Nephron progenitor cell (in vitro differentiated cells): Measurements from ENCODE around the gene FHIP1B.
A peak's percentile ranks its signal among the peaks of the same experiment; 100 is the strongest.

Experiments used
- DNase-seq: peaks from one replicate; pipeline ENCODE4 v3.0.0; 2021
- H3K27ac Mint-ChIP-seq: 2 replicates; pipeline ENCODE4 v1.8.0; 2021; ENCODE audit warnings: mild to moderate bottlenecking, moderate library complexity, mixed read lengths
- H3K27me3 Mint-ChIP-seq: 2 replicates; pipeline ENCODE4 v1.8.0; 2021; ENCODE audit warnings: mild to moderate bottlenecking, low read depth, mixed read lengths; ENCODE audit not compliant: poor library complexity
- H3K36me3 Mint-ChIP-seq: 2 replicates; pipeline ENCODE4 v1.8.0; 2021; ENCODE audit warnings: low read depth, mixed read lengths
- H3K4me1 Mint-ChIP-seq: 2 replicates; pipeline ENCODE4 v1.8.0; 2021; ENCODE audit warnings: mixed read lengths
- H3K4me3 Mint-ChIP-seq: 2 replicates; pipeline ENCODE4 v1.8.0; 2021; ENCODE audit warnings: mild to moderate bottlenecking, moderate library complexity, mixed read lengths
- H3K9me3 Mint-ChIP-seq: 2 replicates; pipeline ENCODE4 v1.8.0; 2021; ENCODE audit warnings: mild to moderate bottlenecking, moderate library complexity, mixed read lengths
- TF ChIP-seq, protein P1 (sequence below): fragments of 200-600 bp; sonication (generic); IDR thresholded peaks from 2 replicates; pipeline ENCODE4 v1.5.0; 2021; ENCODE audit warnings: antibody characterized with exemption

FHIP1B gene

DNA sequence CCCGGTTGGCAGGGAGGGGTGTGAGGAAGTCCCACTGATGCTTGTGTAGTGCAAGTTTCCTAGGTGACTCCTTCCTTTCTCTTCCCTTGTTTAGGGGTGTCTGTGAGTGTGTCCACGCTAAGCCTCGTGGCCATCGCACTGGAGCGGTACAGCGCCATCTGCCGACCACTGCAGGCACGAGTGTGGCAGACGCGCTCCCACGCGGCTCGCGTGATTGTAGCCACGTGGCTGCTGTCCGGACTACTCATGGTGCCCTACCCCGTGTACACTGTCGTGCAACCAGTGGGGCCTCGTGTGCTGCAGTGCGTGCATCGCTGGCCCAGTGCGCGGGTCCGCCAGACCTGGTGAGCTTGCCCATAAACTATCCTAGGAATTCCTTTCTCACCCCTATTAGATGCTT is 35.6 kb upstream of the FHIP1B start:
- TF ChIP-seq, protein P1, sequence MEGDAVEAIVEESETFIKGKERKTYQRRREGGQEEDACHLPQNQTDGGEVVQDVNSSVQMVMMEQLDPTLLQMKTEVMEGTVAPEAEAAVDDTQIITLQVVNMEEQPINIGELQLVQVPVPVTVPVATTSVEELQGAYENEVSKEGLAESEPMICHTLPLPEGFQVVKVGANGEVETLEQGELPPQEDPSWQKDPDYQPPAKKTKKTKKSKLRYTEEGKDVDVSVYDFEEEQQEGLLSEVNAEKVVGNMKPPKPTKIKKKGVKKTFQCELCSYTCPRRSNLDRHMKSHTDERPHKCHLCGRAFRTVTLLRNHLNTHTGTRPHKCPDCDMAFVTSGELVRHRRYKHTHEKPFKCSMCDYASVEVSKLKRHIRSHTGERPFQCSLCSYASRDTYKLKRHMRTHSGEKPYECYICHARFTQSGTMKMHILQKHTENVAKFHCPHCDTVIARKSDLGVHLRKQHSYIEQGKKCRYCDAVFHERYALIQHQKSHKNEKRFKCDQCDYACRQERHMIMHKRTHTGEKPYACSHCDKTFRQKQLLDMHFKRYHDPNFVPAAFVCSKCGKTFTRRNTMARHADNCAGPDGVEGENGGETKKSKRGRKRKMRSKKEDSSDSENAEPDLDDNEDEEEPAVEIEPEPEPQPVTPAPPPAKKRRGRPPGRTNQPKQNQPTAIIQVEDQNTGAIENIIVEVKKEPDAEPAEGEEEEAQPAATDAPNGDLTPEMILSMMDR, result no peak
- H3K4me3 Mint-ChIP-seq, result no peak overlapping the region
- no peak for DNase-seq
- peaks cover 14% of the 10 kb centered on the region for H3K4me1 Mint-ChIP-seq
- no peaks in the 10 kb centered on the region for H3K9me3 Mint-ChIP-seq
- no peaks in the 10 kb centered on the region for H3K36me3 Mint-ChIP-seq
- H3K27ac Mint-ChIP-seq, result no peak overlapping the region
- peaks cover 13% of the 10 kb centered on the region for H3K27me3 Mint-ChIP-seq

DNA sequence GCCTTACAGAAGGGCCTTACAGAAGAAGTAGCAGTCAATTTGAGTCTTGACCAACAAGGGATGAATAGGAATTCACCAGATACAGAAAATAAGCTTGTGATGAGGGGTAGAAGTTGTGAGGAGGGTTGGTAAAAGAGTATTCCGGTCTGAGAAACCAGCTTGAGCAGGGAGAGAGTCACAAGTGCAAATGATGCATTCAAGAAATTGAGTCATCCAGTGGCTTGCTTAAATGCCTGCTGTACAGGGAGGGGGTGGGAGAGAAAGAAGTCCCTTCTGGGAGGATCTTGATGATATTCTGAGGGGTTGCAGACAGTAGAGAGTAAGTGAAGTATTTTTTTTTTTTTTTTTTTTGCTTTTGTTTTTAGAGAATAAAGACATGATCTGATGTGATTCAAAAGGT is 34.4 kb upstream of the FHIP1B start:
- no peaks in the 10 kb centered on the region for H3K36me3 Mint-ChIP-seq
- H3K9me3 Mint-ChIP-seq, result no peaks in the 10 kb centered on the region
- H3K27ac Mint-ChIP-seq, result no peak overlapping the region
- TF ChIP-seq, protein P1, result no peak
- H3K4me3 Mint-ChIP-seq, result no peak overlapping the region
- peaks cover 14% of the 10 kb centered on the region for H3K4me1 Mint-ChIP-seq
- no peak for DNase-seq
- H3K27me3 Mint-ChIP-seq, result peaks cover 22% of the 10 kb centered on the region

DNA sequence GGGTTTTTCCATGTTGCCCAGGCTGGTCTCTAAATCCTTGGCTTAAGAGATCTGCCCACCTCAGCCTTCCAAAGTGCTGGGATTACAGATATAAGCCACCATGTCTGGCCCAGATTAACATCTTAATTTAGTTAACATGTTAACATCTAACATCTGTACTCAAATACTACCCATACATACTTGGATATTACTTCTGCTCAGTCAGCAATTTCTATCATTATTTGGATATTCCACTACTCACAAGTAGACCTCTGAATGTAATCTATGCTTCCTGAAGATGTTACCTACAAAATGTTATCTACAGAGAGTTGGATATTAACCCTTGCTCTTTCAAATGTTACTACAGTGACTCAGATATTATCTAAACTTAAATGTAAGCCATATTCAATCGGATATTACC is 29.2 kb upstream of the FHIP1B start:
- Mint-ChIP-seq H3K36me3 (no peaks in the 10 kb centered on the region), H3K4me3 (no peak overlapping the region), H3K4me1 (peaks cover 6% of the 10 kb centered on the region), H3K9me3 (no peaks in the 10 kb centered on the region), H3K27ac (no peak overlapping the region), H3K27me3 (peaks cover 25% of the 10 kb centered on the region)
- no peak for DNase-seq
- TF ChIP-seq, protein P1, result no peak

DNA sequence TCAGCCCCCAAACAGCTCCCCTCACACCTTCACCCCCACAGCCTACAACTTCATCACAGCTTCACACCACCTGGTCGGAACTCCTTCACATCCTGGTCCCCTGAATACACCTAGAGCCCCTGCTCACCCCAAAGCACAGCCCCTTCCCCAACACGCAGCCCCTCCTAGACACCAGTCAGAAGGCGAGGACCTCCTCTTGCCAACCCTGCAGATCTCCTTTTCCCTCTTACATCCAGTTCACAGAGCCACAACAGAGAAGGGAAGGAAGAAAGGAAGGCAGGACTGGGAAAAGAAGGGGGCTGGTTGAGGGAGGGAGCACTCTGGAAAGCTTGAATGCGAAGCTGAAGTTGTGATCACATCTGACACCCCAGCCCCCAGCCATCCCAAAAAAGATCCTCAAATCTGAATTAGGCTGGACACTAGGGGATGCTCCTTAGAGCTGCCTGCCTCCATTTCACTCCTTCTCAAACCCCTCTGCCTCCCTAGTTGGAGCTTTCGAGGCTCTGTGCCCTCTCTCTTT is 25.8 kb upstream of the FHIP1B start:
- TF ChIP-seq, protein P1, result no peak
- DNase-seq, result no peak
- Mint-ChIP-seq H3K9me3 (no peaks in the 10 kb centered on the region), H3K4me1 (peaks cover 6% of the 10 kb centered on the region), H3K4me3 (no peak overlapping the region), H3K36me3 (no peaks in the 10 kb centered on the region), H3K27me3 (peaks cover 17% of the 10 kb centered on the region), H3K27ac (no peak overlapping the region)

DNA sequence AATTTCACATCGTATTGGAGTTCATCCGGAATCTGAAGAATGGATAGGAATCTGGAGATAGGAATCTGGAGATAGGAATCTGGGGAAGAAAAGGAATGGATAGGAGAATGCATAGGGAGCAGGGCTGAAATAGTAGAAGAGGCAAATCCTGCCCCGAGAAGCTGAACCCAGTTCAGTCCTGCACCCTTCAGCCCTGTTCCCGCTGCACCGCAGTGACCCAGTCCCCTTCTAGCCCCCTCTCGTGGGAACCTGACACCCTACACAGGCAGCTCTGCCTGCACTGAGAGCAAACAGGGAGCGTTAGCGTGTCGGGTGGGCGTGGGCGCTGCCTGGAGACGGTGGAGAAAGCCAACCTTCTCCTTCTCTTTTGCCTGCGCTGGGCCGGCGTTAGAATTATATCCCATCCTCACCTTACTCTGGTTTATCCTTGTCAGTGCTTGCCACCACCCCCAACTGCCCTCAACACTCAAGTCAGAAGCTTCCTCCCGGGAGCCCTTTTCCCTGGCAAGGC is 24.2 kb upstream of the FHIP1B start:
- Mint-ChIP-seq H3K27ac (no peak overlapping the region), H3K4me1 (peaks cover 6% of the 10 kb centered on the region), H3K9me3 (no peaks in the 10 kb centered on the region), H3K27me3 (peaks cover 2% of the 10 kb centered on the region), H3K4me3 (peak overlapping the region; percentile 83), H3K36me3 (no peaks in the 10 kb centered on the region)
- peak; percentile 54 for DNase-seq
- TF ChIP-seq, protein P1, result no peak

DNA sequence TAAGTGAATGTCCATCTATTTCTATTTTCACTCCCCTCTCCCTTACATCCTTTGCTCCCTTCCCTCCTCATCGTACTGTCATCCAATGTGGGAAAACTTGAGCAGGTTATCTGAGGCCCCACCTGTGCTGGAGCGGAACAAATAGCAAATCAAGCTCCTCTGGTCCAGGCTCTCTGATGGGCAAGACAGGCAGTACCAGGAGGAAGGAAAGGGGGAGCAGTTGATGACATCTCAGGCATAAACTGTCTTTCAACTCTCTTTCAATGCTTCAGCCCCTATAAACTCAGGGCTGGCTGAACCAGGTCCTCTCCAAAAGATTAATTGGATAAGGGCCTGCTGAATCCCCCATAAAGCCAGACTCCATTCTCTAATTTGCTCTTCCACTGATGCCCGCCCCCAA is 23.7 kb upstream of the FHIP1B start:
- no peak for DNase-seq
- Mint-ChIP-seq H3K27me3 (no peaks in the 10 kb centered on the region), H3K36me3 (no peaks in the 10 kb centered on the region), H3K4me3 (peak overlapping the region; percentile 83), H3K27ac (no peak overlapping the region), H3K9me3 (no peaks in the 10 kb centered on the region), H3K4me1 (peaks cover 6% of the 10 kb centered on the region)
- TF ChIP-seq, protein P1, result no peak
